LNCaP clone FGC (cell line): ENCODE data around the gene HDAC4.
"Not testable (repeated sequence)": the region's sequence is repeated elsewhere in the genome, so short reads cannot be mapped to it uniquely, and the experiment has no call there.

Source experiments
- DNase-seq: peaks from one replicate; pipeline ENCODE4 v3.0.0-alpha.2; 2011; ENCODE audit warnings: low read depth
- H3K4me3 ChIP-seq: 2 replicates; pipeline ENCODE4 v1.5.1; 2011; ENCODE audit warnings: mild to moderate bottlenecking, low read depth, low read length, control low read depth
- CTCF ChIP-seq: IDR thresholded peaks from 2 replicates; pipeline ENCODE4 v1.5.1; 2012; ENCODE audit warnings: mild to moderate bottlenecking; ENCODE audit not compliant: control insufficient read depth, insufficient read depth; ENCODE audit errors: extremely low read depth

HDAC4 gene

DNA sequence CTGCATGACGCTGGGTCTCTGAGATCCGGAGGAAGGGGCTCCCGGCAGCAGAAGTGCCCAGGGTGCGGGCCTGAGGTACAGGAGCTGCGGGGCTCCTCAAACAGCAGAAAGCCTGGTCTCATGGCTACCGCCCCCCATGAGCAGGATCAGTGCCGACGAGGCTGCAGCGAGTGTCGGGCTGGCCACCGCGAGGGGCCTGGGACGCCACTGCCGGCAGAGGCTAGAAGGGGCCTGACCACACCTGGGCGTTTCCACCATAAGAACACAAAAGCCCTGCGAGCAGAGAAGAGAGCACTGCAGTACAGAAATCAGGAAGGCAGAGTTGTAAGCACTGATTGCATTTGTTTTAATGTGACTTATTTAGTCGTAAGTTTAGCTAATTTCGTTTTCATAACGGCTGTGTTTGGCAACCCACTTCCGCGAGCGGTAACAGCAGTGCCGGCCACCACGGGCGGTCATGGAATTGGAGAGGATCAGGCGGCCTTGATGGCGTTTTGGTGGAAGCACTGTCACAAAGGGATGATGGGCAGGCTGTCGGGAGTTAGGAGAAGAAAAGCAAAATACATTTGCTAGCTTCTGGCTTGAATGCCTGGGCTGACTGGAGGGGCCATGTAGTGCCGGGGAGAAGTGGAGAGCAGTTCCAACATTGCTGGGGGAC is 117.4 kb downstream of the HDAC4 start:
- no peak for TF ChIP-seq CTCF
- H3K4me3 ChIP-seq = no peak overlapping the region
- no peak for DNase-seq

DNA sequence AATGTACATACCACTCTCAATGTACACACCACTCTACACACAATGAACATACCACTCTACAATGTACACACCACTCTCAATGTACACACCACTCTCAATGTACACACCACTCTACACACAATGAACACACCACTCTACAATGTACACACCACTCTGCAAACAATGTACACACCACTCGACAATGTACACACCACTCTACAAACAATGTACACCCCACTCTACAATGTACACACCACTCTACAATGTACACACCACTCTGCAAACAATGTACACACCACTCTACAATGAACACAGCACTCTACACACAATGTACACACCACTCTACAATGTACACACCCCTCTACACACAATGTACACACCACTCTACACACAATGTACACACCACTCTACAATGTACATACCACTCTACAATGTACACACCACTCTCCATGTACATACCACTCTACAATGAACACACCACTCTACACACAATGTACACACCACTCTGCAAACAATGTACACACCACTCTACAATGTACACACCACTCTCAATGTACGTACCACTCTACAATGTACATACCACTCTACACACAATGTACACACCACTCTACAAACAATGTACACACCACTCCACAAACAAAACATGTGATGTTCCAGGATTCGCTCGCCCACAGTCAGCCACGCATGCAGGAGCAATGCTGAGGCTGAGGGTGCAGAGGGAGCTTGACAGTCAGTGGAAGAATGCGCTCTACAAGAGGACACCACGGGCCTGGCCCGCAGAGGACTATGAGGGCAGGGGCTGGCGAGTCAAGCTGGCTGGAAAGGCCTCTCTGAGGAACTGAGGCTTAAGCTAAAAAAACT is 118.2 kb downstream of the HDAC4 start:
- DNase-seq = no peak

DNA sequence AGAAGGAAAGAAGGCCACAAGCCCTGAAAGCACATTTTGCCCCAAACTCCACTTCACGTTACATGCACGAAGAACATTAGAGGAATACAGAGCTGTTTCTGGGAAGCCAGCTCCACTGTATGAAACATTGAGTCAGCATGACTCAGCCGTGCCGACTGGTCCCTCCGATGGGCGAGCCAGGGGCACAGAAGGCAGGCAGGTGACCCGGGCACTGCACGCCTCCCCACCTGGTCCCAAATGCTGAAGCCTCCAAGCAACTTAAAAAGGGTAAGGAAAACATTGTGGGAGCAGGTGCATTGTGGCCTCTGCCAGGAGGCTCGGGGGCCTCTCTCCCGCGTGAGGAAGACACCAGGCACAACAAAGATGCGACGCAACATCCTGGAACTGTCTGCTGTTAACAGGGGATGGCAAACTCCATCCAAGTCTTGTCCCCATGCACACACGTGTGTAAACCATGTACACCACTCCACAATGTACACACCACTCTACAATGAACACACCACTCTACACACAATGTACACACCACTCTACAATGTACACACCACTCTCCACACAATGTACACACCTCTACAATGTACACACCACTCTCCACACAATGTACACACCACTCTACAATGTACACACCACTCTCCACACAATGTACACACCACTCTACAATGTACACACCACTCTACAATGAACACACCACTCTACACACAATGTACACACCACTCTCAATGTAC is 120.4 kb downstream of the HDAC4 start:
- DNase-seq = not testable (repeated sequence)

More for the DNA sequence above, 118.2 kb downstream of the HDAC4 start:
- H3K4me3 ChIP-seq = no peak overlapping the region
- TF ChIP-seq CTCF = no peak

DNA sequence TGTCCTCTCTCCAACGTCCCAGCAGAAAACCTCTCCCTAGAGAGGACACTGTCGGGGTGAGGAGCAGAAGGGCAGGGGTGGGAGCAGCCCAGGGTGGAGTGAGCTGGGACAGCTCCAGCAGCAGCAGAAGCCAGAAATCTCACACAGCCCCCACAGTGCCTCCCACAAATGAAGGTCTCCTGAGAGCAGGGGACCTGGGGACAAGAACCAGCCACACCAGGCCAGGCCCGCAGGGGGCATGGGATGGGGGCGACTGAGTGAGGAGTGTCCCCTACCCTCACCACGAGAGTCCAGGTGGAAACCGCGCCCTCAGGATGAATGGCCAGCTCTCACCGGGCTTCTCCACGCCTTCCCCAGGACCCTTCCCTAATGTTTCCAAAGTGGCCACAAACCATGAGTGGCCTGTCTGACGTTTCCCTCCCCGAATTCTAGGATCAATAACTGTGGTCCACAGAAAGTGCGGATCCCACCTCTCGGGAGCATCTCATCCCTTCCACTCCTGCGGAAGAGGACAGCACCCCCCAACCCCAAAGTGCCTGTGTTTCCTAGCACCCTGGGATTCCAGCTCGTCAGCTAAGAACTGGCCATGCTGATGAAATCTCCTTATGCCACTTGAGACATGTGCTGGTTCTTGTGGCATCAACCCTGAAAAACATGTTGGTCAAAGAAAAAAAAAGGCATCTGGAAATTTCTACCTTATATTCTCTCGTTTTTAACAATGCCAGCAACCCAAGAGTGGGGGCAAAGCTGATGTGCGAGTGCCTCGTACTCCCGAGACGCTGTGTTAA is 121.1 kb downstream of the HDAC4 start:
- H3K4me3 ChIP-seq = no peak overlapping the region
- no peak for TF ChIP-seq CTCF
- DNase-seq = no peak

More for the DNA sequence above, 120.4 kb downstream of the HDAC4 start:
- not testable (repeated sequence) for H3K4me3 ChIP-seq

DNA sequence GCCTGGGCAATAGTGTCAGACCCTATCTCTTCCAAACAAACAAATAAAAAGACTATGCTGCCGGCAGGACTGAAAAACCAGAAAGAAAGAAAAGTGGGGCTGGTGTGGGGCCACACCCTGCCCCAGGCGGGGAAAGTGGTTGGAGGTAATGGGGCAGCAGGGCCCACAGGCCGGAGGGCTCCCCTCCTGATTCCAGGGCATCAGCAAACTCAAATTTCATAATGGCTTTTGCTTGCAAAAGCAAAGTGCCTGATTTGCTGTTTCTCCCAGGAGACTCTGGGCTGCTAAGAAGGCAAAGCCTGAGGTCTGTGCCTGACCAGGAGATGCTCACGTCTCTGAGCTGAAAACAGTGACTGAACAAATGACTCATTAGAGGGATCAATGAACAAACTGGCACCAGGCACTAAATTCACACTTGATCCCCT is 121.9 kb downstream of the HDAC4 start:
- TF ChIP-seq CTCF = no peak
- DNase-seq = no peak
- H3K4me3 ChIP-seq = no peak overlapping the region

GRCh38 chr2:239278361-239278760 is 122.5 kb downstream of the HDAC4 start:
- no peak overlapping the region for H3K4me3 ChIP-seq
- no peak for DNase-seq
- TF ChIP-seq CTCF = no peak
